VCaP (cell line): ENCODE data around the gene LY6G6F.

Experiments used
- H3K27ac ChIP-seq: fragments of 450-650 bp; 2 replicates; pipeline ENCODE4 v1.5.1; 2017
- TF ChIP-seq, protein P1 (sequence below): fragments of 450-650 bp; conservative IDR thresholded peaks from 2 replicates; pipeline ENCODE4 v1.5.1; 2017; ENCODE audit warnings: mild to moderate bottlenecking, moderate library complexity

Gene LY6G6F

DNA sequence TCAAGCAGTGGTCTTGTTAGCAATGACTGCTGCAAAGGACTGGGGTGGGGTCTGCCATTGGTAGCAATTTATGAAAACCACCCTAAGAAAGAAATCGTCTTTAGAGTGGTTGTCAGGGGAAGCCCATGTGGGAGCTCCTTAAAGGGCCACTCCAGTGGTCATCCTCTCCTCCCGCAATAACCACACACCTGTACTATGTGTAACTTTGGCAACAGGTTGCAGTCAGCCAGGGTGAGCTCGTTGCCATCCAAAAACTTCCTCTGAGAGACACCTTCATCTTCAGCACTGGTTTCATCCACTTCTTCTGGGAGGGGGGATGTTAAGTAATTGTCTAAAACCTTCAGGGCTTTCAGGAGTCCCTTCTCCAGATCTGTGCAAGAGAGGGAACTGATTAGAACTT, 25.4 kb downstream of the LY6G6F start:
- no peak overlapping the region for H3K27ac ChIP-seq
- TF ChIP-seq, protein P1, sequence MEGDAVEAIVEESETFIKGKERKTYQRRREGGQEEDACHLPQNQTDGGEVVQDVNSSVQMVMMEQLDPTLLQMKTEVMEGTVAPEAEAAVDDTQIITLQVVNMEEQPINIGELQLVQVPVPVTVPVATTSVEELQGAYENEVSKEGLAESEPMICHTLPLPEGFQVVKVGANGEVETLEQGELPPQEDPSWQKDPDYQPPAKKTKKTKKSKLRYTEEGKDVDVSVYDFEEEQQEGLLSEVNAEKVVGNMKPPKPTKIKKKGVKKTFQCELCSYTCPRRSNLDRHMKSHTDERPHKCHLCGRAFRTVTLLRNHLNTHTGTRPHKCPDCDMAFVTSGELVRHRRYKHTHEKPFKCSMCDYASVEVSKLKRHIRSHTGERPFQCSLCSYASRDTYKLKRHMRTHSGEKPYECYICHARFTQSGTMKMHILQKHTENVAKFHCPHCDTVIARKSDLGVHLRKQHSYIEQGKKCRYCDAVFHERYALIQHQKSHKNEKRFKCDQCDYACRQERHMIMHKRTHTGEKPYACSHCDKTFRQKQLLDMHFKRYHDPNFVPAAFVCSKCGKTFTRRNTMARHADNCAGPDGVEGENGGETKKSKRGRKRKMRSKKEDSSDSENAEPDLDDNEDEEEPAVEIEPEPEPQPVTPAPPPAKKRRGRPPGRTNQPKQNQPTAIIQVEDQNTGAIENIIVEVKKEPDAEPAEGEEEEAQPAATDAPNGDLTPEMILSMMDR: no peak

DNA sequence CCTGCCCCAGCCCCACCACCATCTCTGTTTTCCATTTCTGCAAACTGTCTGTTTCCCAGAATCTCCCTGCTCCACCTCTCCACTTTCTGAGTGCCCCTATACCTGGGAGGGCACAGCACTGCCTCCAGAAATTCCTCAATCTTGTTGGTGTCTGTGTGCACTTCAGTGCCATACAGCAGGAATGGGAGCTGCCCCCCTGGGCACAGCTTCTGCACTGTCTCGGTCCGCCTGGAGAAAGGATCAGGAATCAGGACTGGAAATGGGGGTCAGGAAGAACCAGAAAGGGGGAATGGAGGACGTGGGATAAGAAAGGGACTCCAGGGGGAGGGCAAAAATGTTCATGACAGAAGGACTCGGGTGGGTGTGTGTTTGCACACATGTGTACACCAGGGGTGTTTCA, 27.1 kb downstream of the LY6G6F start:
- TF ChIP-seq, protein P1: no peak
- H3K27ac ChIP-seq: peak overlapping the region; percentile 99; the same call in 1 of the 2 replicates

DNA sequence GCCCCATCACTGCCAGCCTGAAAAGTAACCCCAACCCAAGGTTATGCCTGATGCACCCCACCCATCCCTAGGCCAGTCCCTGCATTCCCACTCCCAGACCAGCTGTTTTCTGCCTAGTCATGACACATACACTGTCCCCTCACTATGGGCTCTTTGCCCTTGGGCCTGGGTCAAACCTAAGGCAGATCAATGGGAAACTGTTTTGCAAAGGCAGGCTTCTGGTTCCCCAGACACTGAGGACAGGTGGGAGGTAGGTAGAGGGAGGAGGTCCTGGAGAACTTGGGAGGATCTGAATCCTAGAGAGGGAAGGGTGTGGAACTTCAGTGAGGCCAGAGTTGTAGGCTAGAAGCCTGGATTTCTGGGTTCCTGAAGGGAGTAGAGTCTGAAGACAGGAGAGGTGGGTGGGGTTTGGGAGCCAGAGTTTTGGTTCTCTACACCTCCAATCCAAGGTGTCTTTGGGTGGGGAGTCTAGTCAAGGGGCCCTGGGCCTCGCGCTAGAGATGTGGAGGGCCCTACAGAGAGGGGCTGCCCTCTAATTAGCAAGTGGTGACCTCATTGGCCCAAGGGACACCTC, 27.7 kb downstream of the LY6G6F start:
- H3K27ac ChIP-seq: peak overlapping the region; percentile 99
- TF ChIP-seq, protein P1: no peak

DNA sequence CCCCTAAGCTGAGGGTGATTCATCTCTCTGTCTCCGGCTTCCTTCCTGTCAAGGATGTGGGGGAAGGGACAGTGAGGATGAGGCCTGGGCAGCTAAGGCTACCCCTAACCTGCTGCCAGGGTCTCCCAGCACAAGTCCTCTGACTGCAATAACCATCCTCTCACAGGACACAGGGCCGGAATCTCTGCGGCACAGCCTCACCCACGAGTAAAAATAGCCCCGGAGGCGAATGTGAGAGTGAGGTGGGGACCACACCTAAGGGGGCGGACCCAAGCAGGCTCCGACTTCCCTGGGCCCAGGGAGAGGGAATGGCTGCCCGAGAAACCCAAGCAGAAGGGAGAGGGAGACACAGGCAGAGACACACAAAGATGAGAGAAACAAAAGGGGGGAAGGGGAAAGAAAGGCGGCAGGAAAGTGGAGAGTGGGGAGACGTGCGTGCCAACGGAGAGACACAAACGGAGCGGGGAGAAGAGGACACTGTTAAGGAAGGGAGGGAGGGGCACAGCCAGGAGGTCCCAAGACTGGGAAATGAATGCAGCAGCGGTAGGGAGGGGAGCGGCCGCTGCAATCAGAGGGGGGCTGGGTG, 28.2 kb downstream of the LY6G6F start:
- peak overlapping the region; percentile 99 for H3K27ac ChIP-seq
- TF ChIP-seq, protein P1: no peak

DNA sequence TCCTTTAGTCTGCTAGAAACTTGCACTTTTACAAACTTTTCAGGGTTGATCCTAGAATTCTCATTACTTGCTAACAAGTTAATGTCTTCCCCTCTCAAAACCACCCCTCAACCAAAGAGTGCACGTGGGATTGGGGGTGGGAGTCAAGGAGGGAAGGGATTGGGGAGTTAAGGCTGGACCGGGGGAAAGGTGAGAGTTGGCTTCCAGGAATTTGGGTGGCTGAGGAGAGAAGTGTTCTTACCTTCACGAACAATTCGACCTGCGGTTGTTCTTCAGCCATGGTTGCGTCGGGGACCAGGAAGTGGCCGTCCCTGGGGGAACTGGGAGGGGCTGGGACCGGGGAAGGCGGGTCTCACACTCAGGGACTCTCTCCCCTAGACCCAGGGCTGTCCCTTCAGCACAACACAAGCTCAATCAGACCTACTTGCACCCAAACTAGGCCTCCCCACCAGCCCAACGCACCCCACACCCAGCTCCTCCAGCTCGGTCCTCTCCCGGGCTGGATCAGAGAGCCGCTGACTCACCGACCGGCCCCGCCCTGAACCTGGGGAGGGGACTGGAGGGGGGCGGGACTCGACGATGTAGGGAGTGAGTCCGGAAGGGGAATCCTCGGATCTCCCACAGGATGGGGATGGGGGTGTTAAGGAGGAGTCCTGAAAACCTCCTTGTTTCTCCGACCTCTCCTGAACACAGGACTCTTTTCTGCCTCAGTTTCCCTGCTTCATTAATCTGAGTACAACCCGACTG, 29.5 kb downstream of the LY6G6F start, which contains the start of gene CLIC1:
CLIC1 (minus strand) TSS at position 510 of the 747 bp plus-strand sequence; CDS start at position 280, 230 bp downstream.
- TF ChIP-seq, protein P1: no peak
- H3K27ac ChIP-seq: peak within 1 kb of the TSS; percentile 99

DNA sequence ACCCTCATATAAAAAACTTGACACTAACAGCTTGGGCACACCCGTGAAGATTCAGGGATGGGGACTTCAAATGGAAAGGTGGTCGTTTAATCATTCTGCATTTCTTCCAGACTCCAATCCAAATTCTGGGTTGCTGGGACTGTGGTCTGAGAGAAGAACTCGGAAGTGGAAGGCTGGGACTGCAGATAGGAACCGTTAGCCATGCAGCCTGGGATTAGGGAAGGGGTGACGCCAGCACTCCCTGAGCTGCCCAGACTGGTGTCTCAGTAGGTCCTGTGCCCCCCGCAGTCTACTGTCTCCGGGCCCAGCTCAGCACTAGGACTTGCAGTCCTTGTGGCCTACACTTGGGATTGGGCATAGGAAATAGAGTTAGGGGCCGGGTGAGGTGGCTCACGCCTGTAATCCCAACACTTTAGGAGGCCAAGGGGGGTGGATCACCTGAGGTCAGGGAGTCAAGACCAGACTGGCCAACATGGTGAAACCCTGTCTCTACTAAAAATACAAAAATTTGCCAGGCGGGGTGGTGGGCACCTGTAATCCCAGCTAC, 30.2 kb downstream of the LY6G6F start:
- peak overlapping the region; percentile 99 for H3K27ac ChIP-seq
- TF ChIP-seq, protein P1: no peak

DNA sequence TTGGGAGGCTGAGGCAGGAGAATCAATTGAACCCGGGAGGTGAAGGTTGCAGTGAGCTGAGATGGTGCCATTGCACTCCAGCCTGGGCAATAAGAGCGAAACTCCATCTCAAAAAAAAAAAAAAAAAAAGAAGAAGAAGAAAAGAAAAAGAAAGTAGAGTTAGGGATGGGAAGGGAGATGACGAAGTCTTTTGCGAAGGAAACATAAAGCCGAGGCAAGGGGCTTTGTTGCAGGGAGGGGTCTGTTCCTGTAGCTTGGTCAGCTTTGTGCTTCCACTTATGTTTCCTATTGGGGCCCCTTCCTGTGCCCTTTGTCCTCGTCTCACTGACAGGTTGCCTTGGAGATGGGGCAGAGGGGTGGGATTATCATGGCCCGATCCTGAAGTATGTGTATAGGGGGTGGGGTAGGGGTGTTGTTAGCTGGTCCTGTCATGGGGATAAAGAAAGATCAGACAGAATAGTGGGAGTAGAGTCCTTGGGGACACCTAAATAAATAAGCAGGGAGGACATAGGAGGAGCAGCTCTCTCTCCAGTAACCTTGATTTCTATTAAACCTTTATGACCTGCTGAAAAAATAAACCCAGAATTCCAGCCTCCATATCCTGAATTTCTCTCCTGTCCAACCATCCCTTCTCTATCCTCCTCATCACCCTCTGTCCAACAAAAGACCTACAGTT, 30.8 kb downstream of the LY6G6F start:
- TF ChIP-seq, protein P1: no peak
- H3K27ac ChIP-seq: peak overlapping the region; percentile 99
